NK-92 (cell line): ENCODE measurements around the gene XYLT1.

ENCODE experiments used
- DNase-seq: peaks from one replicate; lab custom pipeline; 2025; ENCODE audit not compliant: unreplicated experiment; lab: John Stamatoyannopoulos, UW

The XYLT1 gene

DNA sequence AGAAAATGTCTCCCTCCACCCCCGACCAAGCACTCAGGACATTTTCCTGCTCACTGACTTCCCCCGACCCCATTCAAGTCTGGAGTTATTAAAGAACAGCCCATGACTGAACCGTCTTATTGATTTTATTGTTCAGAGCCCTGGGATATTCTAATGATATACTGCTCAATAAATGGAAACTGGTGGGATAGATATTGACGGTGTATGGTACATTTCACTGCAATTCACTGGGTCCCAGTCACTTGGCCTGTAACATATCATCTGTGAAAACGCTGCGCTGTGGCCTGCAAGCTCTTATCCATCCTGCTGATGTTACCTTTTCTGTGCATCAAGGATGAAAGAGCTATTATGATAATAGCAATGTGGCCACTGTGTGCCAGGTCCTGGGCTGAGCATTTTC is 258.2 kb downstream of the XYLT1 start:
- no peak for DNase-seq

GRCh38 chr16:17211797-17212196 is 259.0 kb downstream of the XYLT1 start:
- DNase-seq = no peak

DNA sequence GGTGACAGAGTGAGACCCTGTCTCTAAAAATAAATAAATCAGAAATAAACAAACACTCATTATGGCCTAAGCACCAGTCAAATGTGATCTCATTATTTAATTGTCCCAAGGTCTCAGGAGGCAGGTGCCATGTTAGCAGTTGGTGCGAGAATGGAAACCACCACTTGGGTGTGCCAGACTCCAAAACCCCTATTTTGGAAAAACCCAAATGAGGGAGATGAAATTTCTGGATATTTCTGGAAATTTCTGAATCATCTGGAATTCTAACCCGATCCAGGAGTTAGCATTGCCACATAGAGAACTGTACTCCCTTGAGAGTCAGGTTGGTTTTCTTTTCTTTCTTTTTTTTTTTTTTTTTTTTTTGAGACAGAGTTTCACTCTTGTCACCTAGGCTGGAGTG is 264.0 kb downstream of the XYLT1 start:
- DNase-seq = no peak

DNA sequence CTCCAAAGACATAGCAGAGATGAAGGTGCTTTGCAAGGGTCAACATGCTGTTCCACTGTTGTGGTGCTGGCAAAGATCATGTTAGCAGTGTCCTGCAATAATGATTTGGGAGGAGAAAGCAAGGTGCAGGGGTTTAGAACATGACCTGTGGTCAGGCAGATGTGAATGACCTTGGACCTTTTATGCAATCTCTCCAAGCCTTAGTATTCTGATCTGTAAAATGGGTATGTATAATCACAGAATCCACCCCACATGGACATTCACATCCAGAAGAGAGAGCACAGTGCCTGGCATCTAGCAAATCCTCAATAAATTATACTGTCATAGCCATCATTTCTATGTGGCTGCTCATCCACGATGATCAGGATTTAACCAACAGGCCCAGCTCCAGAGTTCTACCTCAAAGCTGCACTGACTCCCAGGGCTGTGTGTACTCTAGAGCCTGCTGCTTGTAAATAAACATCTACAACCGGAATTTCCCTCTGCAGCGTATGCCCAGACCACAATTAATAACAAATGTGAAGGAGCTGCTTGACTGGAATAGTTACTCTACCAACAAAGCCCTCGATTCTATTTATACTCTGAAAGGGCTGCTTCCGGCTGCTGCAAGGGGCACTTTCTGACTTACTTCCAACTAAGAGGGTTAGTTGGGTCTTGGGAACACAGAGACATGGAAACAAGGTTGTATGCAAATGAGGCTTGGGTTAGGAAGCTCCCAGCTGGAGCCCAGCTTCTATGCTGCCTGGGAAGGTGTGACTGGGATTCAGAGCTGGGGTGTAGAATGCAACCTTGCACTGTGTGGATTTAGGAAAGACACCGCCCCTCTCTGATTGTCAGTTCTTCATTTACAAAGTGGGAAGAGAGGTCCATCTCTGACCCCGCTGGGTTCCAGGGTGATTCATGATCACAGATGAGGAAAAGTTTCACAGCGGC is 265.2 kb downstream of the XYLT1 start:
- DNase-seq = no peak

DNA sequence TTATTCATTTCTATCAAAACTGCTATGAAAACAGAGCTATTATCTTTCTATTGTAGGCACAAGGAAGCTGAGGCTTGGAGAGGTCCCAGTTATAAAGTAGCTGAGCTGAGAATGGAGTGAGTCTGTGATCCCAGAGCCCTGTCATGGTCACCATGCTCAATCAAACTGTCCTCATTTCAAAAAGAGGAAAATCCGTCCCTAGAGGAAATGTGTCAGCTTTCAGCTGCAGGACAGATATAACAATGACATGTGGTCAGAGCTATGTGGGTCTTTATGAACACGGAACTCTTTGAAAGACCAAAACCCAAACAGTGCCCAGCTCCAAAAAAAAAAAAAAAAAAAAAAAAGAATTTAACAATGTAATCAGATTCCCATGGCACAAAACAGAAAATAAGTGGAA is 266.1 kb downstream of the XYLT1 start:
- DNase-seq = no peak

GRCh38 chr16:17204206-17204605 is 266.6 kb downstream of the XYLT1 start:
- DNase-seq = no peak

DNA sequence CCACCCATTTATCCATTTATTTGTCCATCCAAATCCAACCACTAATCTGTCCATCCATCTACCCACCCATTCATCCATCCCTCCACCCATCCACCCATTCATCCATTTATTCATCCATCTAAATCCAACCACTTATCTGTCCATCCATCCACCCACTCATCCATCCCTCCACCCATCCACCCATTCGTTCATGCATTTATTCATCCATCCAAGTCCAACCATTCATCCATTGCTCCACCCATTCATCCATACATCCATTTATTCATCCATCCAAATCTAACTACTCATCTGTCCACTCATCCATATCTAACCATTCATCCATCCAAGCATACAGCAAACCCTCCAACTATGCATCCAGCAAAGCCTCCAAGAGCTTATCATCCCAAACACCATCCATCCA is 267.3 kb downstream of the XYLT1 start:
- no peak for DNase-seq

DNA sequence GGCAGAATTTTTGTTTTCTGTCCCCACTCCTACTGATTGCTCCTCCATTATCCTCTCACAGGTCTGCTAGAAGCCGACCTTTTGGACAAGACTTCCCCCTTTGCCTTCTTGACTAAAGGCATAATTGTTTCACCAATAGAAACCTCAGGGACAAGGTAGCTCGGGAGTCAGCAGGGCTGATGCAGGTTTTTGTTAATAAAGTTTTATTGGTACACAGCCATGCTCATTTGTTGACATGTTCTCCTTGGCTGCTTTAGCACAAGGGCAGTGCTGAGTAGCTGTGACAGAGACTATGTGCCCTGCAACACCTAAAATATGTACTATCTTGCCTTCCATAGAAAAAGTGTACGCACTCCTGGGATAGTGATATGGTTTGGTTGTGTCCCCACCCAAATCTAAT is 271.6 kb downstream of the XYLT1 start:
- no peak for DNase-seq

GRCh38 chr16:17196526-17196925 is 274.2 kb downstream of the XYLT1 start:
- no peak for DNase-seq

- no peak for DNase-seq
Observed at GRCh38 chr16:17194190-17194780, 276.5 kb downstream of the XYLT1 start.

GRCh38 chr16:17193566-17194100 is 277.1 kb downstream of the XYLT1 start:
- DNase-seq = no peak

DNA sequence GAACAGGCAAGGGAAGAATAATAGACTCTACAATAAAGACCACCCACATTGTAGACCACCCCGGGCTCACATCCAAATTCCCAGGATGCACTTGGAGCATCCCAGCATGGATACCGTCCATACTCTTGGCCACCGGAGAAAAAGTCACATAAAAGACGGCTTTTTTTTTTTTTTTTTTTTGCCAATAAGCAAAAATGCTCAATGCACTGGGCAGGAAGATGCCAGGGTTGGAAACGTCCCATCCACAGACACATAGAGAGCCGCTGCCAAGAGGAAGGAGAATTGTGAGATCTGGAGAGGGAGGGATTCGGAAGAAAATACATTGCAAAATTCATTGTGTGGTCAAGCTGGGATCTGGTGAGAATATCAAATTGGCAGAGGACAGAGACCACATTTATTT is 286.7 kb downstream of the XYLT1 start:
- DNase-seq = no peak

- no peak for DNase-seq
Observed at GRCh38 chr16:17177959-17178905, 292.5 kb downstream of the XYLT1 start.

- DNase-seq = no peak
Observed at GRCh38 chr16:17177242-17177958, 293.4 kb downstream of the XYLT1 start.

DNA sequence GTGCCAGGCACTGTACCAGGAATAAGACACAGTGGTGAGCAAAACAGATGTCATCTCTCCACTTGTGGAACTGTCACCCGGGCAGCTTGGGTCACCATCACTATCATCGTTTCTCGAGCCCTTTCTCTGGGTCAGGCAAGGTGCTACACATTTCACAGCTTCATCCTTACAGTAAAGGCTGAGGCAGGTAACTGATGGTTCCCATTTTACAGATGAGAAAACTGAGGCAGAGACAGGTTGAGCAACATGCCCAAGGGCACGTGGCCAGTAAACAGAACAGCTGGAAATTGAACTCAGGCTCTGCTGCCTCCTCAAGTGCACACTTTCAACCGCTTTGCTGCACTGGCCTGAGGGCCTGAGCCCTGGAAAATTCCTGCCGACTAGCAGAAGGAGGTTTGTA is 294.6 kb downstream of the XYLT1 start:
- DNase-seq = no peak

- no peak for DNase-seq
Observed at GRCh38 chr16:17173281-17173680, 297.5 kb downstream of the XYLT1 start.

- DNase-seq = no peak
Observed at GRCh38 chr16:17171250-17172143, 299.3 kb downstream of the XYLT1 start.

DNA sequence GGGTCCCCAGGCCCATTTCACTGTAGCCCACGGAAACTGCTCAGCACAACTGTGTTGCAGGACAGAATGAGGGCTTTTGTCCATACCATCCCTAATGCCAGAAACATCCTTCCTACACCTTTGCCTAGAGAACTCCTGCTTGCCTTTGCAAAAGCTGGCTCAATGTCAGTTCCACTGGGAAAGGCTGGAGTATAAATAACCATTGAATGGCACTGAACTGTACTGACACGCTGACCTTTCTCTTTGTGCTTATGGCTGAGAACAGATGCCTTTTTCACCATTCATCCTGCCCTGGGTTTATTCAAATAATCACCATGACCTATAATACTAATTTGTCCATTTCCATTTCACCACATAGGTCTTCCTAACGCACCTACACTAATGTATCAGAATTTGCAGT is 300.3 kb downstream of the XYLT1 start:
- no peak for DNase-seq

DNA sequence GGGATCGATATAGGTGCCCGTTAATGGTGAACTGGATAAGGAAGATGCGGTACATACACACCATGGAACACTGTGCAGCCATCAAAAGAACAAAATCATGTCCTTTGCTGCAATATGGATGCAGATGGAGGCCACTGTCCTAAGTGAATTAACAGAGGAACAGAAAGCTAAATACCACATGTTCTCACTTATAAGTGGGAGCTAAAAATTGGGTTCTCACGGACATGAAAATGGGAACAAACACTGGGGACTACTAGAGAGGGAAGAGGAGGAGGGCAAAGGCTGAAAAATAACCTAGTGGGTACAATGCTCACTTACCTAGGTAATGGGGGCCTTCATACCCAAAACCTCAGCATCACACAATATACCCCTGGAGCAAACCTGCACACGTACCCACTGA is 302.6 kb downstream of the XYLT1 start:
- DNase-seq = no peak

DNA sequence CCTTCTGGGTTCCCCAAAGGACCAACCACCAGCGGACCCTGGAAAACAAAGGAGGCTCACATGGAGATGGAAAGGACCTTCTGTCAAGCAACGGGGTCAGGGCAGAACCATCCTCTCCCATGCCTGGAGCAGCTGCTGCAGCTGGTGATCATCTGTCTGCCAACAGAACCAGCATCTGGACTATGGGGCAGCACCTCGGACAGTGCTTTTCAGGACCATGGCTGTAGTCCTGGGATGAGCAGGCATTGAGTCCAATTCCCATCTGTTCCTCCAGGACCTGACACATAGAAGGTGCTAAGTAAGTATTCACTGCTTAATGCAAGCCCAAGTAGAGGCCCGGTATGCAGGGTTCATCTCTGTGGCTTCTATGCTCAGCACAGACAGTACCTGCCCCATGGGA is 304.7 kb downstream of the XYLT1 start:
- DNase-seq = no peak
